HepG2 (cell line): Measurements from ENCODE around the gene SELENOM. TPM values are rescaled to one million over a fixed set of nuclear protein-coding genes. Genes with fewer than 3 reads are reported as not detected.

Experiments used
- NCOA5 ChIP-seq: sonication (generic); formaldehyde crosslinking; IDR thresholded peaks from 2 replicates; pipeline ENCODE4 v1.4.0; 2020; ENCODE audit warnings: missing genetic modification reagents
- XBP1 ChIP-seq: sonication (generic); formaldehyde crosslinking; IDR thresholded peaks from 2 replicates; pipeline ENCODE4 v1.5.0; 2020; ENCODE audit warnings: missing genetic modification reagents
- ZHX2 ChIP-seq, 2 experiments: sonication (generic) in 1 of 2; formaldehyde crosslinking in 1 of 2; IDR thresholded peaks; 2 replicates each; pipeline versions ENCODE4 v1.6.1 to v1.9.0; 2014 to 2022; ENCODE audit warnings: antibody characterized with exemption in 1 of 2, borderline replicate concordance in 1 of 2, inconsistent platforms in 1 of 2, low read depth in 1 of 2, missing genetic modification reagents in 1 of 2
- ZNF670 ChIP-seq: sonication (generic); formaldehyde crosslinking; IDR thresholded peaks from 2 replicates; pipeline ENCODE4 v1.8.0; 2022; ENCODE audit warnings: mild to moderate bottlenecking, missing genetic modification reagents, borderline replicate concordance
- ZNF740 ChIP-seq: sonication (generic); formaldehyde crosslinking; IDR thresholded peaks from 2 replicates; pipeline ENCODE4 v1.4.0; 2020; ENCODE audit warnings: missing genetic modification reagents
- polyA plus RNA-seq, 8 experiments: library from polyadenylated mRNA; depleted of rRNA in 3 of 8; stranded (reverse) in 7 of 8; unstranded in 1 of 8; fragments of >200 nt; fragmentation: Illumina TruSeq in 4 of 8; extraction: Trizol in 4 of 8; gene quantifications; 2 replicates each; pipeline versions ENCODE4 v1.2.1 to v1.2.3, GENCODE V29; 2011 to 2016; ENCODE audit warnings: low read depth in 4 of 8, missing spikeins in 1 of 8, mixed read lengths in 1 of 8; ENCODE audit not compliant: insufficient read depth in 1 of 8
- total RNA-seq, 5 experiments: library from RNA; depleted of rRNA; stranded (reverse); fragments of >200 nt; fragmentation: Illumina TruSeq; extraction: Trizol; gene quantifications; 2 replicates each; pipeline ENCODE4 v1.2.3, GENCODE V29; 2016; ENCODE audit warnings: low read depth in 1 of 5

The SELENOM gene
- total and polyA plus RNA-seq, 2 of the 13 experiments (the other 11 are each of a cell fraction or from before 2014, with no cell fraction given) = 4.1 to 4.3 TPM

- TF ChIP-seq ZNF670 (CRISPR knock-in tag) = no peak
- no peak for TF ChIP-seq ZHX2 (IDR thresholded peaks at IDR 0.05; ENCODE audit: low read depth)
- no peak for TF ChIP-seq ZHX2 (CRISPR knock-in tag; IDR thresholded peaks at IDR 0.05; ENCODE audit: borderline replicate concordance)
- TF ChIP-seq NCOA5 (CRISPR knock-in tag) = no peak
- no peak for TF ChIP-seq XBP1 (CRISPR knock-in tag)
- no peak for TF ChIP-seq ZNF740 (CRISPR knock-in tag)
Measured at GRCh38 chr22:31126128-31126868, 18.9 kb upstream of the SELENOM start (continued).
